Kidney epithelial cell (primary cell): ENCODE measurements around the gene PXDN. TPM values are rescaled to one million over a fixed set of nuclear protein-coding genes. Genes with fewer than 3 reads are reported as not detected.

Experiments
- DNase-seq: peaks from one replicate; pipeline ENCODE4 v3.0.0-alpha.2; 2010; ENCODE audit warnings: low read depth
- H3K27me3 ChIP-seq: 2 replicates; pipeline ENCODE4 v1.6.0; 2011; ENCODE audit warnings: low read length; ENCODE audit not compliant: control insufficient read depth, insufficient read depth
- H3K36me3 ChIP-seq: 2 replicates; pipeline ENCODE4 v1.5.1; 2011; ENCODE audit warnings: low read length; ENCODE audit not compliant: control insufficient read depth, insufficient read depth
- H3K4me3 ChIP-seq: 2 replicates; pipeline ENCODE4 v1.5.1; 2011; ENCODE audit warnings: low read depth, mild to moderate bottlenecking, control low read depth, low read length
- total RNA-seq: library from RNA; depleted of rRNA; stranded (reverse); fragments of >200 nt; gene quantifications from 2 replicates; pipeline ENCODE4 v1.2.3, GENCODE V29; 2015
- TF ChIP-seq, protein P1 (sequence below): IDR thresholded peaks from 2 replicates; pipeline ENCODE4 v1.5.1; 2011; ENCODE audit warnings: mild to moderate bottlenecking, moderate library complexity, low read length, control low read depth, inconsistent platforms; ENCODE audit not compliant: insufficient read depth, poor library complexity, severe bottlenecking

PXDN gene
- total RNA-seq, 1 donor from 2014 or later, result 287 TPM

DNA sequence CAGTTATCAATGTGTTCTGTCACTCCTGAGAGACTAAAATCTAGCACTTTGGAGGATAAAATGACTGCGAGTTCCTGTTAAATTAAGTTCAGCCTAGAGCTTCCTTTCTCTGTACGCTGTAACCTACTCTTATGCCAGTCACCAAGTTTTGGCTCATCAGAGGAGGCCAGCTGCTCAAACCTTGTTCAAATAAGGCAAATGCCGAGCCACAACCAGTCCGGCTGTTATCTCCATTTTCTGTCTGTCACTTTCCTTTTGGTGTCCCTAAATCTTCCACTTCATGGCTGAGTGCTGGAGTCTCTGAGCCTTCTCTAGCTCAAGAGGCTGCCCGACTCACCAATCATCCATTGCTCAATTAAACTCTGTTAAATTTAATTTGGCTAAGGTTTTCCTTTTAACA is 33.5 kb upstream of the PXDN start:
- DNase-seq, result no peak
- no peak overlapping the region for H3K4me3 ChIP-seq
- H3K36me3 ChIP-seq, result no peaks in the 10 kb centered on the region
- H3K27me3 ChIP-seq, result peaks cover 8% of the 10 kb centered on the region
- TF ChIP-seq, protein P1, sequence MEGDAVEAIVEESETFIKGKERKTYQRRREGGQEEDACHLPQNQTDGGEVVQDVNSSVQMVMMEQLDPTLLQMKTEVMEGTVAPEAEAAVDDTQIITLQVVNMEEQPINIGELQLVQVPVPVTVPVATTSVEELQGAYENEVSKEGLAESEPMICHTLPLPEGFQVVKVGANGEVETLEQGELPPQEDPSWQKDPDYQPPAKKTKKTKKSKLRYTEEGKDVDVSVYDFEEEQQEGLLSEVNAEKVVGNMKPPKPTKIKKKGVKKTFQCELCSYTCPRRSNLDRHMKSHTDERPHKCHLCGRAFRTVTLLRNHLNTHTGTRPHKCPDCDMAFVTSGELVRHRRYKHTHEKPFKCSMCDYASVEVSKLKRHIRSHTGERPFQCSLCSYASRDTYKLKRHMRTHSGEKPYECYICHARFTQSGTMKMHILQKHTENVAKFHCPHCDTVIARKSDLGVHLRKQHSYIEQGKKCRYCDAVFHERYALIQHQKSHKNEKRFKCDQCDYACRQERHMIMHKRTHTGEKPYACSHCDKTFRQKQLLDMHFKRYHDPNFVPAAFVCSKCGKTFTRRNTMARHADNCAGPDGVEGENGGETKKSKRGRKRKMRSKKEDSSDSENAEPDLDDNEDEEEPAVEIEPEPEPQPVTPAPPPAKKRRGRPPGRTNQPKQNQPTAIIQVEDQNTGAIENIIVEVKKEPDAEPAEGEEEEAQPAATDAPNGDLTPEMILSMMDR, result no peak

DNA sequence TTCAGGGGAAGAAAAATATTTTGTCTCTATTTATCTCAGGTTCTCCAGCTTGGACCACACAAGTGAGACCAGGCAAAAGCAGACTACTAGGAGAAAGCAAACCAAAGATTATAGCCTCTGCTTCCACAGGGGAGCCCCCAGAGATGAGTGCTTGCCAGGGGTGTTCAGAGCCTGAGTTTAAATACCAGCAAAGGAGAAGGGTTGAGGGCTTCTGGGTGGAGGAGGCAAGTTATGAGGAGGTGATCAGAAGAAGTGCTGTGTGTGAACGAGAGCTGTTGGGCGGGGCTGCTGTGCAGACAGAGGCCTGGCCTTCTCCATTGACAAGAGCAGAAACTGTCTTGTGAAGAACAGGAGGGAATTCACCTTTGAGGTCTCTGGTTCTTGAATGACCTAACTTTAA is 32.8 kb upstream of the PXDN start:
- DNase-seq, result no peak
- Histone ChIP-seq H3K4me3 (no peak overlapping the region), H3K36me3 (no peaks in the 10 kb centered on the region), H3K27me3 (peaks cover 5% of the 10 kb centered on the region)
- TF ChIP-seq, protein P1, result no peak

DNA sequence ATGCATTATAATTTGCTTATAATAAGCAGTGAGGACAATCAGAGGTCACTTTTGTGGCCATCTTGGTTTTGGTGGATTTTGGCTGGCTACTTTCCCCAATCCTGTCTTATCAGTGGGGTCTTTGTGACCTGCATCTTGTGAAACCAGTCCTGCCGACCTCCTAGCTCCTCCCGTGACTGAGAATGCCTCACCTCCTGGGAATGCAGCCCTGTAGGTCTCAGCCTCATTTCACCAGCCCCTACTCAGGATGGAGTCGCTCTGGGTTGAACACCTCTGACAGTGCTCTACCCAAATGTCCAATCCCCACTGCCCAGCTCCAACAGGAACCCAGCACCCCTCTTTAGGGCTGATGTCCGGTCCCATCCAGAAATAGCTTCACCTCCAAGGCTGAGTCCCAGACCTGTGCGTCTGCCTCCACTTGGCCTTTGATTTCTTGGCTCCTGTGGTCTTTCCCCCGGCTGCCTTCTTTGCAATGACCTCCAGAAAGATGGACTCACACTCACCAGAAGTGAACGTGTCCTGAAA is 31.3 kb upstream of the PXDN start:
- H3K4me3 ChIP-seq, result no peak overlapping the region
- DNase-seq, result no peak
- H3K36me3 ChIP-seq, result no peaks in the 10 kb centered on the region
- peaks cover 5% of the 10 kb centered on the region for H3K27me3 ChIP-seq
- TF ChIP-seq, protein P1, result no peak

DNA sequence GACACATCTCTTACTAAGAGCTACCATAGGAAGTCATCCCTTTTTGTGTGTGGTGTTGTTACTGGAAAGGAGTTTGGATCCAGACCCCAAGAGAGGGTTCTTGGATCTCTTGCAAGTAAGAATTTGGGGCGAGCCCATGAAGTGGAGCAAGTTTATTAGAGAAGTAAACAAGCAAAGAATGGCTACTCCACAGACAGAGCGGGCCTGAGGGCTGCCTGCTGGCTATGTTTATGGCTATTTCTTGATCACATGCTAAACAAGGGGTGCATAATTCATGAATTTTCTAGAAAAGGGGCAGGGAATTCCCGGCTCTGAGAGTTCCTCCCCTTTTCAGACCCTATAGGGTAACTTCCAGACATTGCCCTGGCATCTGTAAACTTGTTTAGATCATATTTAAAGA is 30.6 kb upstream of the PXDN start:
- TF ChIP-seq, protein P1, result no peak
- no peaks in the 10 kb centered on the region for H3K36me3 ChIP-seq
- peaks cover 5% of the 10 kb centered on the region for H3K27me3 ChIP-seq
- no peak for DNase-seq
- no peak overlapping the region for H3K4me3 ChIP-seq

DNA sequence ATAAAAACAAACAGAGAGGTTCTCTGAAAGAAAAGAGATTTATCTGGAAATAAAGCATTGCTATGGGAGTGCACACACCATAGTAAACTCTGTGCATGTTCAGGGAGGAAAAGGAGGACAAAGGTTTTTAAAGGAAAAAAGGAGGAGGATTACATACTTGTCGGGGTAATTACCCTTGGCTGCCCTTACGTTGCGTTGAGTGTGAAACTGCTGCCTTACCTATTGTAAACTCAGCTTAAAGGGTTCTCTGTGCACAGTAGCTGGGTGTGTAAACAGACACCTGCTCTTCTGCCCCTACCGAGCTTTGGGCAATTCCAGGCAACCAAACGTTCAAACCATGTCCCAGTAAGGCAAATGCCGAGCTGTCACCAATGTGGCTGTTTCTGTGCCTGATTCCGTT is 29.6 kb upstream of the PXDN start:
- TF ChIP-seq, protein P1, result no peak
- Histone ChIP-seq H3K27me3 (peaks cover 3% of the 10 kb centered on the region), H3K36me3 (no peaks in the 10 kb centered on the region), H3K4me3 (no peak overlapping the region)
- no peak for DNase-seq
